GM19035 (cell line): ENCODE results near the gene KCTD7.
A peak's percentile ranks its signal among the peaks of the same experiment; 100 is the strongest.
"Not testable (repeated sequence)": the region's sequence is repeated elsewhere in the genome, so short reads cannot be mapped to it uniquely, and the experiment has no call there.

Source experiments
- ATAC-seq: cut with Tn5 transposase; IDR thresholded peaks from one replicate; pipeline ENCODE4 v1.9.1; 2021; ENCODE audit not compliant: unreplicated experiment

The KCTD7 gene

DNA sequence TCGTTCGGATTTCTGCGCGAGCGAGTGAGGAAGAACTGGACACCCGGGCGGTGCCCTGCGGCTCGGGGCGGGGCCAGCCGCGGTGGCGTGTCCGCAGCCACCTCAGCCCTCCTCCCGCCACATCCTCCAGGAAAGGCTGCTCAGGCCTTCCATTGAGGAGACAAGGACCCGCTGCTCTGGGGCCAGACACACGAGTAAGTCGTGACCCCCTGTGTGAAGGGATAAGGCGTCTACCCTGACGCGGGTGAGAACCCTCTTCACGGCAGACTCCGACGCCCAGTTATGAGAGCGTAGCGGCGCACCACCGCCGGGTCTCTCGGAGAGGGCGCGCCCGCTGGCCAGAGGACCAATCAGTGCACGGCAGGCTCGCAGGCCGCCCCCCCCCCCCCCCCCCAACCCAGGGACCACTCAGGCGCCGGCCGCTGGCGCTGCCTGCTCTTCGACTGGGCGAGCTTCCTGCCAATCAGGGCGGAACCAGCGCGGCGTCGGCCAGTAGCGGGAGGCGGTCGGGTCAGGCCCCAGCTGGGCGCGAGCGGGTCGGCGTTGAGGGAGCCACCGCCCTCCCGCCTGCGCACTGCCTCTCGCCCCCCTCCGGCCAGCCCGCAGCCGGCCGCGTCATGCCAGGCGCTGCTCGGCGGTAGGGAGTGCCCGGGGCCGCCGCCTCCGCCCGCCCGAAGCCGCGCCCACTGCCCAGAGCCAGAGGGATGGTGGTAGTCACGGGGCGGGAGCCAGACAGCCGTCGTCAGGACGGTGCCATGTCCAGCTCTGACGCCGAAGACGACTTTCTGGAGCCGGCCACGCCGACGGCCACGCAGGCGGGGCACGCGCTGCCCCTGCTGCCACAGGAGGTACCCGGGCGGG is at the start of gene KCTD7:
Gene KCTD7 (plus strand): TSS at position 521 of the 861 bp plus-strand sequence. CDS start 184 bp downstream, at position 705.
- ATAC-seq, result peak; percentile 93

GRCh38 chr7:66580380-66580779 is 48.3 kb upstream of the KCTD7 start:
- not testable (repeated sequence) for ATAC-seq

GRCh38 chr7:66582816-66583489 is 45.7 kb upstream of the KCTD7 start:
- not testable (repeated sequence) for ATAC-seq

DNA sequence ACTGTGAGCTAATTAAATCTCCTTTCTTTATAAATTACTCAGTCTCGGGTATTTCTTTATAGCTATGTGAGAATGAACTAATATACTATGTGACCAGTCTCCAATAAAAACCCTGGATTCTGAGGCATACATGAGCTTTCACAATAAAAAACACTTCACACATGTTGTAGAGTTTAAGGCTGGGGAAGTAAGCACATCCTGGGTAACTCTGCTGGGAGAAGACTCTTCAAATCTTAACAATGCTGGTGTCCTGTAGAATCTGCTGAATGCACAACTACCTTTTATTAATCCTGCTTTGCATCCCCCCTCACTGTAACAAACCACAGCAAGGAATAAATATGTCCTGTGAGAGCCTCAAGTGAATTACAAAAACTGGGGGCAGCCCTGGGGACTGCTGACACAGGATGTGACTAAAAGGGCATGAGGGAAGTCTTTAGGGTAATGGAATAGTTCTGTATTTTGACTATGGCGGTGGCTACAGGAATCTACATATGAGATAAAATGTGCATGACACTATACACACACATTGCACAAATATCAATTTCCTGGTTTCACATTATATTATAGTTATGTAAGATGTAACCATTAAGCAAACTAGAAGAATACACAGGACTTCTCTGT is 45.1 kb upstream of the KCTD7 start:
- no peak for ATAC-seq

GRCh38 chr7:66586181-66586580 is 42.5 kb upstream of the KCTD7 start:
- ATAC-seq, result no peak

- ATAC-seq, result not testable (repeated sequence)
These were observed 40.5 kb upstream of the KCTD7 start for GRCh38 chr7:66588226-66588625.

DNA sequence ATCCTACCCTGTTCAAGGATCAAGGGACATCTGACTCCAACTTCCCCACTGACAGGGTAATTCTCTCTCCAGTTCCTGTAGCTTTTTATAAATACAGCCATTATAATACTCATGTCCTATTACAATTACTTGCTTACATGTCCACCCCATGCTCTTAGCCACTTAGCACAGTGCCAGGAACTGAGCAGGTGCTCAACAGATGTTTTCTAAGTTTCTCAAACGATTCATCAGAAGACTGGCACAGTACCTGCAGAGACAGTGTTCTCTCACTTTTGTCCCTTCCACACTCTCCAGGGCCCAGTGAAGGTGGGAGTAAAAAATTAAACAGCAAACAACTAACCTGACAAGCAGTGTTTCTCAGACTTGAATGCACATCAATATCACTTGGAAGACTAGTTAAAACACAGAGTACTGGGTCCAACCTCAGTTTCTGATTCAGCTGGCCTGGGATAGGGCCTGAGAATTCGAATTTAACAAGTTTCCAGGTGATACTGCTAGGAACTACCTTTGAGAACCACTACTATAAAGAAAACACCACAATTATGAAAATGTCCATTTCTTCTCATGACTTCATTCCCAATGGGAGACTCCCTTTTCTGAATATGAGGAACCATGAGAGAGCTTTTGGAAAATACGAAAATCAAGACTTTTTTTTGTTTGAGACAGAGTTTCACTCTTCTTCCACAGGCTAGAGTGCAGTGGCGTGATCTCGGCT is 39.7 kb upstream of the KCTD7 start:
- not testable (repeated sequence) for ATAC-seq

DNA sequence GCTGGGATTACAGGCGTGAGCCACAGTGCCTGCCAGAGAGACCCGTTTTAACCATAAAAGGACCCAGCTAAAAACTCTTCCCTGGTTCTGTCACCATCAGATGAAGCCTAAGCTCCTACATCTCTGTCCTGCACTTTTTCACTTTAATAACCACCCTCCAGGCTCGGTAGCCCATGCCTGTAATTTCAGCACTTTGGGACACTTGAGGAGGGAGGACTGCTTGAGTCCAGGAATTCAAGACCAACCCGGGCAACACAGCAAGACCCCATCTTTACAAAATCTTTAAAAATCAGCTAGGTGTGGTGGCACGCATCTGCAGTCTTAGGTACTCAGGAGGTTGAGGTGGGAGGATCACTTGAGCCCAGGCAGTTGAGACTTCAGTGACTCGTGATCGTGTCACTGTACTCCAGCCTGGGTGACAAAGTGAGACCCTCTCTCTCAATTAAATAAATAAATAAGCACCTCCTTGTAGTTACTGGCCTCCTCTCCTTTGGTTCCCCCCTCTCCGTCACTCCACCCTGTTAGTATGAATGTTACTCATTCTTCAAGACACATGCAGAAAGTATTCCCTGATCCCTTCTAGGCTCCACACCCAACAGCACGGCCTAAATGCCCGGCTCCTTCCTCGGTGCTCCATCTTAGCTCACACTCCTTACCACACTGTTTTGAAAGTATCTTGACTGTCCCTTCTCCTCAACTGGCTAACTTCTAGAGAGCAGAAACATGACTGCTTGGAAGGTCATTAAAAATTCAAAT is 38.2 kb upstream of the KCTD7 start:
- ATAC-seq, result not testable (repeated sequence)

DNA sequence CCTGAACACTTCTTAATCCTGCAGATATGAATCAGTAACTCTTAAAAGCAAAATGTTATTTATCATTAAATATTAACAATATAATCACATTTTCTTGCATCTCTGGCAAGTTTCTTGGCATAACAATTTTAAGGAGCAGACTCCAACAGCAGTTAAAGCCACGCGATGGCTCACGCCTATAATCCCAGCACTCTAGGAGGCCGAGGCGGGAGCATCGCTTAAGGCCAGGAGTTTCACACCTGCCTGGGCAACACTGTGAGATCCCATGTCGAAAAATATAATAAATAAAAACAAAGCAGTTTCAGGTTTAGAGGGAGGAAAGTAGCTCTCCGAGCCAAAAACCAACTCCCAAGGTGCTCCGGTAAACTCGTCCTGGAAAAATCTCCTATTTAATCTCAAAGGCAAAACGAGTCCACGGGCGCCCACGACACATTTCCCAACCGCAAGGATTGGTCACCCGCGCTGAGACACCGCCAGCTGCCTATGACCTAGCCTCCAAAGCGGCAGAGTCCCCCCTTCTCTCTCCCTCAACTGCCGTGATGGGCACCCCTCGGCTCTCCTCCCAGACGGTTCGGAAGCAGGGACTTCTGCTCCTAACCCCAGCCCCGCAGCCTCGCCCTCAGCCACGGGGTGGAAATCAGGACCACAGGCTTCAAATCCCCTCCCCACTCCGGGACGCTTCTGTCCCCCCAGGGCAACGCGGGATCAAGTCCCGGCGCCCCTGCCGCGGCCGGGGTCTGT is 37.5 kb upstream of the KCTD7 start:
- ATAC-seq, result not testable (repeated sequence)

DNA sequence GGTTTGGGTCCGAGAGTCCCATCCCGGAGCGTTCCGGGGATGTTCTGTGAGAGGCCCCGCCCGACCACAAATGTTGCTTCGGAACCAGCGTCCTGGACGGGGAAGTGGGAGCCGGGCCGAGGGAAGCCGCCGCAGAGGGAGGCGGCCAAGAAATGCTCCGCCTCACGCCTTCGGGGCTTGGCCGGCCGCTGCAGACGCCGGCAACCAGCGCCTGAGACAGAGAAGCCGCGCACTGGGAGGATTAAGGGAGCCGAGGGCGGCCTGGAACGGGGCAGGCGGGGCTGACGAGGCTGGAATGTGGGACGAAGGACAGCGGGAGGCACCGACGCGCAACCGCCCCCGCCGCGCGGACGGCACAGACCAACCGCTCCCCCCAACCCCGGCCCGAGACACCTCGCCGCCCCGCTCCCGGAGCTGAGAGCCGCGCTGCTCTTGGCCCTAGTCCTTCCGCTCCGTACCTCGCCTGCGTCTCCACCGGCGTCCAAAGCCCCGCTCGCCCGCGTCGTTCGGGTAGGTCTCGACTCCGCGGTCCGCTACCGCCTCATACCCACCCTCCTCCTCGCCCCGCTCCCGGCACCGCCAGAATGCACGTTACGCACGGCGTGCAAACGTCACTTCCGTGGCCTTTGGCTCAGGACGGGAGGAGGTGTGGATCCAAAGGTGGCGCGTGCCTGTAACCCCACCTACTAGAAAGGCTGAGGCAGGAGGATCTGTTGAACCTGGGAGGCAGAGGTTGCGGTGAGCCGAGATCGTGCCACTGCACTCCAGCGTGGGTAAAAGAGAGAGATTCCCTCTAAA is 36.7 kb upstream of the KCTD7 start:
- peak; percentile 98 for ATAC-seq

GRCh38 chr7:66592597-66593146 is 36.0 kb upstream of the KCTD7 start:
- ATAC-seq, result not testable (repeated sequence)

DNA sequence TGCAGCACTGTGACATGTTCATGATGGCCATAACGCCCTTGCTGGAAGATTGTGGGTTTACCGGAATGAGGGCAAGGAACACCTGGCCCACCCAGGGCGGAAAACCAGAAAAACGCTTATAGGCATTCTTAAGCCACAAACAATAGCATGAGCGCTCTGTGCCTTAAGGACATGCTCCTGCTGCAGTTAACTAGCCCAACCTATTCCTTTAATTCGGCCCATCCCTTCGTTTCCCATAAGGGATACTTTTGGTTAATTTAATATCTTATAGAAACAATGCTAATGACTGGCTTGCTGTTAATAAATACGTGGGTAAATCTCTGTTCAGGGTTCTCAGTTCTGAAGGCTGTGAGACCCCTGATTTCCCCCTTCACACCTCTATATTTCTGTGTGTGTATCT is 34.6 kb upstream of the KCTD7 start:
- ATAC-seq, result not testable (repeated sequence)

DNA sequence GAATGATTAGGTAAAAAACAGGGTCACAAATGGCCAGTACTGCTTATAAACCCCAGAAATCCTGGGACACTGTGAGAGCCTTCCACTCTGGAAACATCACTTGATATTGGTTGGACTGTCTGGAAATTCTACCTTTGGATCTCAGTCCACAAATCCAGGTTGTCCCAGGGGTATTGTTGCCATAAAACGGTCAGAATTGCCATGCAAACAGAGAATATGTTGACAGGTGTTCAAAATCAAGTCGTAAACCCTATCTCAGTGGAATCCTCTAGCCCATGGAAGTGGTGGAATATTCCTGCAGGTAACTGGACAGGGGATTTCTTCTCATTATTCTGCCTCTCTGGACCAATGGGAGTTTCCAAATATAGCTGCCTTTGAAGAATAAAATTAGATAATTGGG is 31.2 kb upstream of the KCTD7 start:
- no peak for ATAC-seq

- ATAC-seq, result no peak
These were observed 26.5 kb upstream of the KCTD7 start for GRCh38 chr7:66602159-66602558.

- no peak for ATAC-seq
These were observed 24.5 kb upstream of the KCTD7 start for GRCh38 chr7:66604198-66604597.

DNA sequence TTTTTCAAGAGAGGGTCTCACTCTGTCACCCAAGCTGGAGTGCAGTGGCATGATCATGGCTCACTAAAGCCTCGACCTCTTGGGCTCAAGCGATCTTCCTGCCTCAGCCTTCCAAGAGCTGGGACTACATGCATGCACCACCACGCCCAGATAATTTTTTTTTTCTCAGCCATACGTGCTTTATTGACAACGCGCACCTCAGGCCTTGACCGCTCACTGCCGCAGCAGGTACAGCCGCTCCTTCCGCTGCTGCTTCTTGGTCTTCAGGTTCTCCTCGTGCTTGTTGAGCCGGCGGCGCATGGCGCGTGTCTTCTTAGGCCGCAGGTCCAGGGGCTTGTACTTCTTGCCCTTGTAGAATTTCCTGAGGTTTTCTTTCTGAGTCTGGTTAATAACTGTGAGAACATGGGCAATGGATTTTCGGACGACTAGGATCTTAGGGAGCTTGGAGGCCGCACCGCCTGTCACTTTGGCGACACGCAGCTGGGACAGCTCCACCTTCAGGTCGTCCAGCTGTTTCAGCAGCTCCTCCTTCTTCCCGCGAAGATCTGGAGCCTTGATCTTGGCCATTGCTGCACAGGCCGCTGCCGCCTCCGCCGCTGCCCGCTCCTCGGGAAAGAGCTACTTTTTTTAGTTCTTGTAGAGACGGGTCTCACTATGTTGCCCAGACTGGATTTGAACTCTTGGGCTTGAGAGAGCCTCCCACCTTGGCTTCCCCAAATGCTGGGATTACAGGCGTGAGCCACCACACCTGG is 22.0 kb upstream of the KCTD7 start:
- ATAC-seq, result not testable (repeated sequence)

GRCh38 chr7:66609176-66609575 is 19.5 kb upstream of the KCTD7 start:
- ATAC-seq, result no peak

- ATAC-seq, result not testable (repeated sequence)
These were observed 14.1 kb upstream of the KCTD7 start for GRCh38 chr7:66614596-66614995.
